GF-D8 (cell line): ENCODE measurements around the gene PPFIA2.

ENCODE experiments used
- DNase-seq: peaks from one replicate; lab custom pipeline; 2025; lab: John Stamatoyannopoulos, UW

Gene PPFIA2

DNA sequence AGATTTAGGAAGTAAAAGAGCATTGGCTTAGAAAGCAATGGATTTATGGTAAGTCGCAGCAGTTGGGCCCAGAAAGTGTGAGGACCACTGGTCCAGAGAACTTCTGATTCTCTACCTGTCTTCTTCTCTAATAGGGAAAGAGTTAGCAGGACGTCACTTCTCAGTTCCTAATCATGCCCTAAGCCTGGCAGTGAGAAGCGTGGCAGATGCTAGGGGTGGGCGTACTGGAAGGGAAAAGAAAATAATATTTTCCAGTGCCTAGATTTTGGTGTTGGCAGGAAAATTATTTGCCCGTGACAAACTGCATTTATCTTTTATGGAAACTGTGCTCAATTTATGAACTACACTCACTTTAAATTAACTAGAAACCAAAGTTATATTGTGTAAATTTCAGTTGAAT lies 212.3 kb downstream of the PPFIA2 start:
- no peak for DNase-seq

DNA sequence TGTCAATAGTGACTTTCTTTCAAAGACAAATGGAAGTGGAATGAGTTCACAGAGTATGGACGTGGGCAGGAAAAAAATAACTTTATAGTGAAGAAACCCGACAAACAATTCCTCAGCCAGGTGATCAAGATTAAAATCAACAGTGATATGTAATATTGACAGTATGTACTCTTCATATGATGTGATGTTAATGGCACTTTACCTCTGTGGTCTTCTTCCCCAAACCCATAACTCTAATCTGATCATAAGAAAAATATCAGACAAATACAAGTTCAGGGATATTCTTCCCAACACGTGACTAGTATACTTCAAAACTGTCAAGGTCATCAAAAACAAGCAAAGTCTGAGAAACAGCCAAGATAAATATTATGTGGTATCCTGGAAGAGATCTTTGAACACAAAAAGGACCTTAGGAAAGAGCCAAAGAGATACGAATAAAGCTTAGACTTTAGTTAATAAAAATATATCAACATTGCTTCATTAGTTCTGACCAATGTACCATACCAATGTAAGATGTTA lies 215.5 kb downstream of the PPFIA2 start:
- DNase-seq: no peak

DNA sequence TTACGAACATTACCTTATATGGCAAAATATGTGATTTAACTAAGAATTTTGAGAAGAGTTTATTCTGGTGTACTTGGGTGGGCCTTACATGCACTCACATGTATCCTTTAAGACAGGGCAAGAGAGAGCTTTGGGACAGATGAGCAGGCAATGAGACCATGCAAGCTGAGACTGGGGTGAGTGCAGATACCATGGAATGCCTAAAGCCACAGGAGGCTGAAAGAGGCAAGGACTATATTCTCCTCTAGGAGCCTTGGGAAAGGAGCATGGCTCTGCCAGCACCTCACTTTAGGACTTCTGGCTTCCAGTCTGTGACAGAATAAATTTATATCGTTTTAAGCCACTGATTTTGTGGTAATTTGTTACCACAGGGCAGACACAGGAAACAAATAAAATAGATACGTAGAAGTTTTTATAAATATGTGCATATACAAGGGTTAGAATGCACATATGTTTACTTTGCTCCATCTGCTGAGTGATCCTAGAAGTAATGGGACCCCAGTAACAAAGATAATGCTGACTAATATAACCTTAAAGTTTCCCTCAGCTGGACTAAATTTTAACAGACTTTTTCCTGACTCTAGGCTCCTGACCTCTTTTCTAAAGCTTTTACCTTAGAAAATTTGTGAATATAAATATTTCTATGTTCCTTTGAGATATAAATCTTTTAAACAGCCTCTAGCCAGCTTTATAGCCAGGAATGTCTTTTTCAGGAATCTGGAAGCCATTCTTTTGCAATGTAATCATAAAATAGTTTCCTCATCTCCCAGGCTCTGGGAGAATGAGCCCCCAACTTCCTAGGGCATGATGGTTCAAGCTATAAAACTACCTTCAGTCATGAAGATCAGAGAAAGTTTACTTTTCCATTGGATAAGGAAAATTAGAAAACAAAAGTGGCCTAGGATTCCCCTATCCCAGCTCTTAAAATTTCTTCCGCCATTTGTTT lies 216.8 kb downstream of the PPFIA2 start:
- no peak for DNase-seq

DNA sequence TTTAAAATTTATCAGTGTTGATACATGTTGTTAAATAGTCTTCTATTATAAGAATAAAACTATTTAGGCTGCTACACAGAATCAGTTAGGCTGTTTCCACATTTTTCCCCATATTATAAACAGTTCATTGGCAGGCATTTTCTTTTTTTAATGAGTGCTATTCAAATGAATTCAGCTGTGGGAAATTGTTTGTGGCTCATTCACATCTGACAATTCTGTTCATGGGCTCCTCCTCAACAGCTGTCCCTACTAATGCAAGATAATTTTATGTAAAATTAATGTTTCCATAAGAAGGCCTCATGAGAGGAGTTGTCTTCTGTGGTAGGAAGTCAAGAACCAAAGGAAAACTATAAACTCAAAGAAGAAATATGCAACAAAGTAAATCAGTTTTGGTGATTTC lies 218.0 kb downstream of the PPFIA2 start:
- DNase-seq: no peak

DNA sequence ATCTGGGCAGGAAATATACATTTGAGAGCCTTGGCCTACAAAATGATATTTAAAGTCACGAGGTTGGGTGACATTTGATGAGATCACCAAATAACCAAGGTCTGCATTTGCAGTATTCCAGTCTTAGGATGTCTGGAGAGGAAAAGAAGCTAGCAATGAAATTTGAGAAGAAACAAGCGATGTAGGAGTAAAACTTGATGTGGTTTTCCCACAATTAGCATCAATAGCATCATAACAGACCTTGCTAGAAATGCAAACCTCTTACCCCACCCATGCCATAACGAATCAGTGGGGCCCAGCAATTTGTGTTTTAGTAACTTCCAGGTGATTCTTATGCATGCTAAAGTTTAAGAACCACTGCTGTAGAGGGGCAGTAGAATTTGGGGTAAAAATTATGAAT lies 219.9 kb downstream of the PPFIA2 start:
- DNase-seq: no peak

DNA sequence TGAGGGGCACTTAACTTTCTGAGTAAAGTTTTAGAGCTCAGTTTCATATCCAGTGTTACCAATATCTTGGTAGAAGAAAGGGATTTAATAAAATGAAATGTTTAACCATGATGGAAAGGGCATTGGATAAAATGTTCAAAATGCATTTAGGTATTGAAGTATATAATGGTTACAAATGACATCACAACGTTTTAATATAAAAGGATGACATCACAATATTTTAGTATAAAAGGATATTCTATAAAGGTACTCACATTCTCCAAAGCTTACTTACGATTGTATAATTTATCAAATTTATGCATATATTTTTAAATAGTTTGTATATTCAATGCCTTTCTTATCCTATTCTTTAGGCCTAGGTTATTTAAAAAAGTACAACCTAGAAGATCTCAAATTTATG lies 226.1 kb downstream of the PPFIA2 start:
- no peak for DNase-seq

DNA sequence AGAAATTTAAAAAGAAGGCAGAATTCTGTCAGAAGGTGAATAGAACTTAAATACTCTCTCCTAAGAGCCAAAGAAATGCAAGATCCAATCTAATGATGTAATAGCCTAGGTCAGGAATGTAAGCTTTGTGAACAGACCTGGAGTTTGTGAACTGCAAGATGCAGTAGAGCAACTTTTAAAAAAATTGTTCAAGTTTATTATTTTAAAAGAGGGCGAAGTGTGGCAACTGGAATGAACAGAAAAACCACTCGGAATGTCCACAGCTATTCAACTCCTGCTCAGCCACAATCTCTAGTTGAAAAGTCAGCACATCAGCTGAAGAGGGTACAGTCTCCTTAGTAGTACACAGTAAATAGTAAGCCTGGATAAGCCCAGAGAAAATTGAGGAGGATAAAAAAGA lies 228.8 kb downstream of the PPFIA2 start:
- DNase-seq: no peak

DNA sequence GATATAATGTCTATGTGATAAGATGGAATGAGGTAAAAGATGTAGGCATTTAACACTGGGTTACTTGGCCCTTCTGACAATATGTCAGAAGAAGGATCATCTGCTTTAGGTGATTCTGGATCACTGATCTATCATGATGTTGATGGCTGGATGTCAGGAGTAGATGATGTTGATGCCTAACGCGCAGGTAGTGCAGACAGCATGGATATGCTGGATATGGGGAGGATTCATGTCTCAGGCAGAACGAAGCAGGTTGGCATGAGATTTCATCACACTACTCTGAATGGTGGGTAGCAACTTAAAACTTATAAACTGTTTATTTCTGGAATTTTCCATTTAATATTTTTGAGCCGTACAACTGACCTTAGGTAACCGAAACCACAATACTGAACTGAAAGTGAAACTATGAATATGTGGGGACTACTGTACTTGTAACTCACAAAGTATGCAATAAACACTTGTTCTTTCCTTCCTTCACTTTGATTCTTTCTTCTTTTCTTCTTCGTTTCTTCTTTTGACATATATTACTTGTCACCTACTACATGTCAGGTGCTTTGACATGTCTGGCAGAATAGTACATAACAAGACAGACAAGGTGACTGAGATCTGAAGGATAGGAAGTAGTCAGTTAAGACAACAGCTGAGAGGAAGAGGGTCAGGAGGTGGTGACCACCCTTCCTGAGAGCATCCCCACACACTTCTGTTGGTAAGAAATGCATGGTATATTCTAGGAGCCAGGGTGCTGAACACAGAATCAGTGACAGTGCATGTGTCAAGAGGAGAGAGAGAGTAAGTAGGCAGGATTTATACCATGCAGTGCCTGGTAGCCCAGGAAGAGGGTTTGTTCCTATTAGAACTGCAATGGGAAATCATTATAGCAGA lies 238.8 kb downstream of the PPFIA2 start:
- no peak for DNase-seq

DNA sequence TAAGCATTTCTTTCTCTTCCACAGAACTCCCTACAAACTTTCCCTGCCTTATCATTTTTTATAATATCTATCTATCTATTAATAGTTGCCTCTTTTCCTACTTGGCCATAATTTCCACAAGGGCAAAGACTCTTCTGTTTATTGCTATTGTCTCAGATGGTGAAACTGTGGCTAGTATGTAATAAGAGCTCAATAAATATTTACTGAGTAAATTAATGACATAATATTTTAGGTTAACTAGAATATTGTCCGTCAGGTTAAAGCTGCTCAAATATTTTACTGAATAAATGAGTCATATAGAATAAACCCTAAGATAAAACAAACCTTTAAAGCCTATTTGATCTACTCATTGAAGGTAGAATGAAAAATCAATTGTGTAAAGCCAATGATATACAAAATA lies 240.5 kb downstream of the PPFIA2 start:
- DNase-seq: no peak

DNA sequence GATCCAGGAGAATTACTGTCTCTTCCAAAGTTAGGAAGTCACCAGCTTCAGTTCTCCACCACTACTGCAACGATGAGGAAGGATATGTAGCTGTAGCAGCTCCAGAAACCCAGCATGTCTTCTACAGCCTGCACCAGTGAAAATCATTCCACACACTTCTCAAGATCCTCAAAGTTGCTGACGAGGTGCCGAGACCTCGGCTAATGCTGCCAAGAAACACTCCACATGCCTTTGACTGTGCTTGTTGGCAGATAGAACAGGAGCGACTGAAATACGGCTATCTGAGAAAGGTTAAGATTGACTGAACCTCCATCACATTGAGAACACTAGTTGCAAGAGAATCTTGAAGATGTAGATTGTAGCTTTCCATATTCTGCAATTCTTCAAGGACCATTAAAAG lies 241.9 kb downstream of the PPFIA2 start:
- no peak for DNase-seq

DNA sequence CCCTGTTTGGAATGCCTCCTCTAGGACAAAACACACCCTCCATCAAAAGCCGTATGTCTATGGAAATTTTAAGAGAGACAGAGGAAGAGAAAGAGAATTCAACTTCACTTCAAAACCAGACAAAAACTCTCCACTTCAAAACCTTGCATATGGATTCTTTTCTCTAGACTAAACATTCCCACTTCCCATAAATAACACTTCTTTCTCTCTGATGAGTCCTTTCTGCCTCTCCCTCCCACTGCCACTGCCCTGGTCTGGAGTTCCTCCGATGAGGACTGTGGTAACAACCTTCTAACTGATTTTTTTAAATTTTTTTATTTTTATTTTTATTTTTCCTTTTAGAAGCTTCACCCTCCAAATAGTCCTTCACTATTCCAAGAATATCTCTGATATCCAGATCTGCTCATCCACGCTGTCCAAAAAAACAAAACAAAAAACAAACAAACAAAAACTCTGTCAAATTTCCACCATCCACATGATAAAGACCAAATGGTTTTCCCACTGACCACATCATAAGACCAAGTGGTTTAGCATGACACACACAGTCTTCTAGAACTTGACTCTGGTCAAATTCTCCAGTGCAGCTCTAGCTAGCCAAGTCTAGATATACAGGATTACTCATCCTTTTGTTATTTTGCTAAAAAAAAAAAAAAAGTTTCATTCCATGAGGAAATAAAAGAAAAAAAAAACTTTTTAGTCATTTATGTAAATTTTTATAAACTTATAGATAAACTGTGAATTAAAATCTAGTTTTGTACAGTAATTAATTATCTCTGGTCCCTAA lies 256.0 kb downstream of the PPFIA2 start:
- DNase-seq: no peak

DNA sequence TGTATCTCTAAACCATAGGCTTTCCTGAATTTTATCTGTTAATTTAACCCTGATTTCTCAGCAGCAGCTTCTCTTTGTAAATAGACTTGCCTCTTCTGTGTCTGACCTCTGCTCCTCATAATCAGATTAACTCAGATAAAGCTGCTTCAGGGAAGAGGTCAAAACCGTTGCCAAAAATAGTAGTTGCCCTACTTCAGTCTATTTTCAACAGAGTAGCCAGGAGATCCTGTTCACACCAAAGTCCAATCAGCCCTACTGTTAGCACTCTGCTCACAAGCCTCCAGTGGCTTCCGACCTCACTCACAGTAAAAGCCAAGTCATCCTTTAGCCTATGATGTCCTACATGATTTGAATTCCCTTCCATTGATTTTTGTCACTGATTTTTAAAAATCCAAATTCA lies 258.4 kb downstream of the PPFIA2 start:
- no peak for DNase-seq

DNA sequence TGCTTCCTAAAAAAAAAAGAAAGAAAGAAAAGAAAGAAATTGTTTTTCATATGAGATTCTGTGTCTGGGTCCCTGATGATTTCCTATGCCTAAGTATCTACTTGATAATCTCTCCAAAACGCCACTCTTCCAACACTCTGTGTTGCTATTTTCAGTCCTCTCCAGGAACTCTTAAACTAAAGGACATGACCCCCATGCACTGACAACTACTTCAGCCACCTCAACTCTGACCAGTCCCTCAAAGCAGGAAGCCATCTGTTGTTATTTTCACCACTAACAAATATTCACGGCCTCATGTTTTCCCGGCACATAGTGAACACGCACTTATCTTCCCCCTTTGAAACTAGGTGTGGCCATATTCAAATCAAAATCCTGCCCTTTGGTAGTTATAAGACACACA lies 259.3 kb downstream of the PPFIA2 start:
- DNase-seq: no peak

DNA sequence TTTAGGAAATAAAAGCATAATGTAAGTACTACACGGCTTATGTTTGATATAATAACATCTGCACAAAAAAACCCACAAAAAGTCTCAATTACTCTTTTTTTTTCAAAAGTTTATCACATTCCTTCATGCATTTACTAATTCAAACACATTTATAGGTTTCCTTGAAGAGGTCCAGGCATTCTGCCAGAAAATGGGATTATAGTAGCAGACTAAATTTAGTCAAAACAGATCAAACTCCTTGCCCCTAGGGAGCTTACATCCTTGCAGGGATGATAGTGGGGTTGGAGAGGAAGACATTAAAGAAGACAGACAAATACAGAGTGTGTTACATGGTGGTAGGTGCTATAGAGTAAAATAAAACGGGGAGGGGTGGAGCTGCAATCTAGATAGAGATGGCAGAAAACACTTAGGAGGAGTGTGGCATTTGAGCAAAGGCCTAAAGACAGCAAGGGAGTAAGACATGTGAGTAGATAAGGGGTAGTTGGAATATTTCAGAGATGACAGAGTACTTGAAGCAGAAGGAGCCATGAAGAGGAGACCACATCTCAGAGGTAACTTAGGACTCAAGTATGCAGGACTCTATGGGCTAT lies 266.9 kb downstream of the PPFIA2 start:
- DNase-seq: no peak

DNA sequence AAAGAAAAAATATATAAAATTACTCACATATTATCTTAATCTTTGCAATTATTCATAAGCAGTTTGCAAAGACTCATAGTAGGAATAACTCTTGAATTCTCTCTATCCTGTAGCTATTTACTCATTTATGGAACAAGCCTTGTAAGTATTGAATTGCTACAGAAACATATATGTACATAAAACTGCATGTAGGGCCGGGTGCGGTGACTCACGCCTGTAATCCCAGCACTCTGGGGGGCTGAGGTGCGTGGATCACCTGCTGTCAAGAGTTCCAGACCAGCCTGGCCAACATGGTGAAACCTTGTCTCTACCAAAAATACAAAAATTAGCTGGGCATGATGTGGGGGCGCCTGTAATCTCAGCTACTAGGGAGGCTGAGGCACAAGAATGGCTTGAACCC lies 286.2 kb downstream of the PPFIA2 start:
- no peak for DNase-seq

DNA sequence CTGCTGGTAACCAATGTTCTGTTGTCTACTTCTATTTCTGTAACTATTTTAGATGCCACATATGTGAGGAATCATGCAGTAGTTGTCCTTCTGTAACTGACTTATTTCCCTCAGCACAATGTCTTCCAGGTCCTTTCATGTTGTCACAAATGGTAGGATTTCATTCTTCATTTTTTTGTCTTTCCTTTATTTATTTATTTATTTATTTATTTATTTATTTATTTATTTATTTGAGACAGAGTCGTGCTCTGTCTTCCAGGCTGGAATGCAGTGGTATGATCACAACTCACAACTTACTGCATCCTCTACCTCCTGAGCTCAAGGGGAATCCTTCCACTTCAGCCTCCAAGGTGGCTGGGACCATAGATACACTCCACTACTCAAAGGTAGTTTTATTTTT lies 288.2 kb downstream of the PPFIA2 start:
- no peak for DNase-seq

DNA sequence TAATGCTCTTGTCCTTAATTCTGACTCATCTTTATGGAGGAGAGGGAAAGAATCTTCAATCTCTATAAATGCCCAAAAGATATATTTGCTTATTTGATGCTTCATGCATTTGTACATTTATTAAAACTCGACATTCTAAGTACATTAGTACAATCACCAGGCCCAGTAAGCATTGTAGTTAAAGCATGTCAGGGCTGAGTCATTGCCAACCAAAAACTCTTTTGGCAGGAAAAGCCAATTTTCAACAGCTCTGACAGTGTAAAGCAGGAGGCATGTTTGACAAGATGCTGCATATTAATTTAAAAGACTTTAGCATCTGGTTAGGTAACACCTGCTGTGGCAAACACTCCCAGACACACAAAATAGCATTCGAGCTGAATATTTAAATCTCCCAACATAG lies 290.9 kb downstream of the PPFIA2 start:
- DNase-seq: no peak

DNA sequence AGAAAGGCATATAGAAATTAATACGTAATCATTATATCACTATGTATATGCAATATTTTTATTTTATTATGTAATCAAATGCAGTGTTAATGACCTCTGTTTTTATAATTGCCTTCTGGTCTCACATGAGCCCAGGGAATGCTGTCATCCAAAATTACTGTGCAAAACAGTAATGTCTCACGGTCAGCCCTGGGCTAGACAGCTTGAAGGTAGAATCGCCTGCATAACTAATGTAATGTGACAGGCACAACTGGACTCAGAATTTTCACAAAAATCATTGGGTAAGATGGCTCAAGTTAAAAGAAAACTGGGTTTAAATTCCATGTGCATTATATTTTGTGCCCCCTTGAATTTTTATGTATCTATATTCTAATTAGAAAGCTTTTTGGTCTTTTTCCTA lies 293.3 kb downstream of the PPFIA2 start:
- DNase-seq: no peak

DNA sequence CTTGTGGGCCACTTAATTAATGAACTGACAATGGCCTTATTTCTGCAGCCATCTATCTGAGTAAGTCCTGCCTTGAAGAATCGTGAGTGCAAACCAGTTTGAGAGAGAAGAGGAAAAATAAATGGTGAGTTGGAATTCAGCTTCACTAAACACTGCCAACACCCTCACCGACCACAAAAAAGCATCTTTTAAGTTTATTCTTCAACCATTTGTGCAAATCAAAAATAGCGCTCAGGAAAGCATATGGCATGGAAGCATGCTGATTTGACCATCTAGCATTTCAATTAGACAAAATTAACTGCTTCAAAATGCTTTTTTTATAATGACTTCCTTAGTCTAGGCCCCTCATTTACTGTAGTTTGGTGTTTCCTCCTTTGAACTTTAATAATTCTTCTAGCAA lies 294.0 kb downstream of the PPFIA2 start:
- DNase-seq: no peak

DNA sequence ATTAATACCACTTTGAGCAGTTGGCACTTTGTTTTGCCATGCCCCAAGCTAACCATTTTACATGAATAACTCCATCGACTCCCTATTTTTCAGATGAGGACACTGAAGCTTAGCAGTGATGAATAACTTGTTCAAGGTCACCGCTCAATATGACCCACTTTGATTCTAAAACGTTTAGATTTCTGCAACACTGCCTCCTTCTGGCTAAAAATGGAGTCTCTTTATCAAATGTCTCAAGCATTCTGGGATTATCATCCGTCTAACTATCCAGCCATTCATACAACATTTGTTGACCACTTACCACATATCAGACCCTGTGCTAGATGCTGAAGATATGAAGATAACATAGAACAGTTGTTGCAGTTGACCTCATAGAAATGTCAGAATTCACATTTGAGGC lies 298.0 kb downstream of the PPFIA2 start:
- no peak for DNase-seq

DNA sequence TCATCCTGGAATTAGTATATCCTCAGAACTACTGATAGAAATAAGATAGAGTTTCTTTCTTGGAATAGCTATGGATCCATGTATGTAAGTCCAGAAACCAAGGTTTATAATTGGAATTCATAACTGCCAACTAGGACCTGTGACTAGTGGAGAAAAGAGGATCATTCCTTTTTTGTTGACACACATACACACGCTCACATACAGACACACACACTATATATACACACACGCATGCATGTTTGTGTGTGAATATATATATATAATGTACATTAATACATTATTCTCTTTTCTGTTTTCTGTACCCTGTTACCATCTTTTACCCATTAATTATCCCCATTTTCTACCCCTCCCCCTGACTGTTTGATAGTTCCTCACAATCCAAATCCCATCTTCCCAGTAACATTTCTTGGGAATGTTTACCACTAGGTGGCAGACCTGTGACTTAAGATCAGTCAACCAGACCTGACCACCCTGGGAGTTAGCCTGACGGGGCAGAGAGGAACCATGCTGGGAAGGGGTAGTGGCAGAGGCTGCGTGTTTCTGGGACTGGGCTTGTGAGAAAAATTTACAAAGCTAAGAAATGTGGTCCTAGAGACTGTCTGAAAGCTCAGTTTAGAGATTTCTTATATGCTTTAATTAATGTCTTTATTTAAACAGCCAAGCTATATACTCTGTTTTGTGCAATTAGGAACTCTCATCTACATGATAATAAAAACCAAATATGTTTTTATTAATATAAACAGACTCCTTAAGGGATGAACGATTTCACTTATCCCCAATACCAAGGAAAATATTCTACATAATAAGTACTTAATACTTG lies 308.0 kb downstream of the PPFIA2 start:
- no peak for DNase-seq
